Subcutaneous adipose tissue (tissue), 4 donors: ENCODE data around the gene ATXN1. TPM values are rescaled to one million over a fixed set of nuclear protein-coding genes. Genes with fewer than 3 reads are reported as not detected.

Source experiments
- CTCF ChIP-seq: fragments of 450-650 bp; IDR thresholded peaks from one replicate; pipeline ENCODE4 v1.5.1; 2016; ENCODE audit warnings: low read depth, mild to moderate bottlenecking, control low read depth, antibody characterized with exemption, moderate library complexity
- total RNA-seq, 4 donors: library from RNA; depleted of rRNA; stranded (reverse); fragments of >200 nt; gene quantifications; one replicate each; pipeline ENCODE4 v1.1.0, GENCODE V29; 2016

ATXN1 gene
- total RNA-seq, 4 donors from 2014 or later = 27.1 to 35.6 (median 35.1) TPM

GRCh38 chr6:16316741-16317251, 444.5 kb downstream of the ATXN1 start:
- TF ChIP-seq CTCF = no peak

GRCh38 chr6:16314296-16314695, 447.0 kb downstream of the ATXN1 start:
- no peak for TF ChIP-seq CTCF

GRCh38 chr6:16313732-16314131, 447.5 kb downstream of the ATXN1 start:
- TF ChIP-seq CTCF = no peak

GRCh38 chr6:16311763-16312162, 449.5 kb downstream of the ATXN1 start:
- TF ChIP-seq CTCF = no peak

- no peak for TF ChIP-seq CTCF
These were observed 454.9 kb downstream of the ATXN1 start for GRCh38 chr6:16306334-16306733.

- no peak for TF ChIP-seq CTCF
These were observed 455.5 kb downstream of the ATXN1 start for GRCh38 chr6:16305788-16306187.

GRCh38 chr6:16305246-16305725, 456.0 kb downstream of the ATXN1 start:
- no peak for TF ChIP-seq CTCF
